Hindlimb muscle (tissue), 1 donor: ENCODE measurements around the gene LGALS3BP. TPM values are rescaled to one million over a fixed set of nuclear protein-coding genes. Genes with fewer than 3 reads are reported as not detected.
"Not testable (repeated sequence)": the region's sequence is repeated elsewhere in the genome, so short reads cannot be mapped to it uniquely, and the experiment has no call there.

Source experiments
- DNase-seq: peaks from one replicate; pipeline ENCODE4 v3.0.0-alpha.2; 2013
- polyA plus RNA-seq: library from polyadenylated mRNA; unstranded; fragments of 120-200 nt; gene quantifications from one replicate; pipeline ENCODE4 v1.2.1, GENCODE V29; 2013; ENCODE audit not compliant: insufficient read length

LGALS3BP gene
- polyA plus RNA-seq, 1 donor: 67.9 TPM

DNA sequence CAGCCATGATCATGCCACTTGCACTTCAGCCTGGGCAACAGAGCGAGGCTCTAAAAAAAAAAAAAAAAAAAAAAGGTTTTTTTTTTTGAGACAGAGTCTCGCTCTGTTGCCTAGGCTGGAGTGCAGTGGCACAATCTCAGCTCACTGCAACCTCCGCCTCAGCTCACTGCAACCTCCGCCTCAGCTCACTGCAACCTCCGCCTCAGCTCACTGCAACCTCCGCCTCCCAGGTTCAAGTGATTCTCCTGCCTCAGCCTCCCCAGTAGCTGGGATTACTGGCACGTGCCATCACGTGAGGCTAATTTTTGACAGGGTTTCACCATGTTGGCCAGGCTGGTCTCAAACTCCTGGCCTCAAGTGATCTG, 16.8 kb downstream of the LGALS3BP start:
- not testable (repeated sequence) for DNase-seq

DNA sequence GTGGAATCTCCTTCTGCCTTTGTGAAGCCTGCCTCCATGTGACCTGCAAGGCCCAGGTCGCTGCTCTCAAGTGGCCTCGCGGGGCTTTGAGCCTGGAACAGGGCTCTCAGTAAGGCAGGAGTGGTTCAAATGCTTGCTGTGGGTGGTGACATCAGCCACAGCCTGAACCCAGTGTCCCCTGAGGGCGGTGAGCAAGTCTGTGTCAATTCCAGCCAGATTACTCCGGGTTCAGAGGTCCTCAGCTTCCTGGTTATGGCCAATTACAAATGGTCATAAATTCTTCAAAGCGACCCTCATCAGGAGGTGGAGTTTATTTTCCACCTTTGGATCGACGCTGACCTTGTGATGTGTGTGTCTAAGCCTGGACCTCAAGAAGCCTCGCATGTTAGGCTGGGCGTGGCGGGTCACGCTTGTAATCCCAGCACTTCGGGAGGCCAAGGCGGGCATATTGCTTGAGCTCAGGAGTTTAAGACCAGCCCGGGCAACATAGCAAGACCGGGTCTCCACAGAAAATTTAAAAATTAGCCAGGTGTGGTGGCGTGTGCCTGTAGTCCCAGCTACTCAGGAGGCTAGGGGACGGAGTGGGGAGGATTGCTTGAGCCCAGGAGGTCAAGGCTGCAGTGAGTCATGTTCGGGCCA, 17.3 kb downstream of the LGALS3BP start:
- no peak for DNase-seq

DNA sequence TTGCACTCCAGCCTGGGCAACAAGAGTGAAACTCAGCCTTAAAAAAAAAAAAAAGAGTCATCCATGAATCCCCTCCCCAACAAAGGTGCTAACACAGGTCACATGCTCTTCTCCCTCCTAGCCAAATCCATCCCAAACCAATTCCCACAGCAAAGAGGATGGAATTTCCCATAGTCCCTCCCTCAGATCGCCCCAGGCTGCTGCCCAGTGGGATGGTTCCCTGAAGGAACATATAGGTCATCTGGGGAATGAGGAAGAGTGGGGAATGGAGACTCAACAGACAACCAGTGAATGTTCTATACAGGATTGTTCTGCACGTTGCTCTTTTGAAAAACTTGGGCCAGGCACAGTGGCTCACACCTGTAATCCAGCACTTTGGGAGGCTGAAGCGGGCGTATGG, 18.2 kb downstream of the LGALS3BP start:
- no peak for DNase-seq

DNA sequence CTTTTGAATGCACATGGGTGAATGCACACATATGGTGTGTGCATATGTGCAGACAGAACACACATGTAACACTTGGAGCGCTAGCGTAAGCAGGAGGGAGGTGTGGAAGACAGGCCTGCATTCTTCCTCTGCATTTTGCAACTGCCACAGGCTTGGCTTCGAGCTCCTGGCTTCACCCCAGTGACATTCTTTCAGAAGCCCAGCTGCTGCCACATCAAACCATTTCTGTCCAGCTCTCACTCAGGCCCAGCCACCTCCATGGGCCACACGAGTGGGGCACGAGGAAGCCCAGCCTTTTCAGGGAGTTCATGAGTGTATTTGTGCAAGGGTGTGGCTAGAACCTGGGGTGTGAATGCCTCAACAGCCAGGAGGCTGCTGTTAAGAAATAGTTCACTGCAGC, 18.8 kb downstream of the LGALS3BP start:
- DNase-seq: no peak

DNA sequence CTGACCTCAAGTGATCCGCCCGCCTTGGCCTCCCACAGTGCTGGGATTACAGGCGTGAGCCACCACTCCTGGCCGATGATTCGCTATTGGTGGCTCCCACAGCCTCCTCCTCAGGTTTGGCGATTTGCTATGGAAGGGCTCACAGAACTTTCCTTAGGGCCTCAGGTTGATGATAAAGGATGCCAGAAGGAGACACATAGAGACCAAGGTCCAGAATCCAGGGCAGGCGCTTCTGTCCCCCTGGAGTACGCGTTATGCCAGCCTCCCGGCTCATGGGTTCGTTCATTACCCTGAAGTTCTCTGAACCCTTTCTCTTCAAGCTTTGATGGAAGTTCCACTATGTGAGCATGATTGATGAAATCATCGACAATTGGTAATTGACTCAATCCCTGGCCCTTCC, 19.9 kb downstream of the LGALS3BP start:
- DNase-seq: no peak

DNA sequence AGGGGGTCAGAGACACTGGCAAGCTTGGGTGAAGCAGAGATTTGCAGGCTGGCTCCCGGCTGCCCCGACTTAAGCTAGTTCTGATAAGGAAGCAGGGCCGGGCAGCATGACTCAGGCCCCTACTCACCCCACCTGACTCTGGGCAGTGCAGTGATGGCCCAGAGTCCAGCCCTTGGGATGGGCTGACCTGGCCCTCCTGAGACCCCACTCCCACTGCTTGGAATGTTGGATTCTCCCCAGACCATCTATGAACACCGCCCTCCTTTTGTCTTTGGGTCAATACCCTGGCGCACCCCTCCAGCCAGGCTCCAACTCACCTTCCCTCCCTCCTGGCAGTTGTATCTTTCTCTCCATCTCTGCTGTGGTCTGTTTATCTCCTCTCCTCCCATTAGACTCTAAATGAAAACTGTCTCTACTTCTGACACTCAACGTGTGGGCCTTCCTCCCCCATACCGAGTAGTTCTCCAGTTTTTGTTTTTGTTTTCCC, 21.0 kb downstream of the LGALS3BP start:
- no peak for DNase-seq

DNA sequence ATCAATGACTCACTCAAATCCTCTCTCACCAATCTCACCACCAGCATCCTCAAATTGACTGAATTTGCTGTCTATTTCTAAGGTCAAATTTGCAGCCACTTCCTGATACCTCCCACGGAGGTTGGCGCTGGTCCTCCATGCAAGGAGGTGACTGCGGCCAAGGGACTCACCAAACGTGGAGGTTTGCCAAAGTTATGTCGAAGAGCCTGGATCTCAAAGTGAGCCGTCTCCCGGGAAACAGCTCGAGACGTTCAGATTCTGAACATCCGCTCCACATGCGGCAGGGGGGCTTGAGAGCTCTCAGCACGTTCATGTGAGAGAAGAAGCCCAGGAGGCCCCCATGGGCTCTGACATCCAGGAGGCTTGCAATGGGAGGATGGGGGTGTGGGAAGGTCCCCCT, 22.6 kb downstream of the LGALS3BP start:
- DNase-seq: no peak

DNA sequence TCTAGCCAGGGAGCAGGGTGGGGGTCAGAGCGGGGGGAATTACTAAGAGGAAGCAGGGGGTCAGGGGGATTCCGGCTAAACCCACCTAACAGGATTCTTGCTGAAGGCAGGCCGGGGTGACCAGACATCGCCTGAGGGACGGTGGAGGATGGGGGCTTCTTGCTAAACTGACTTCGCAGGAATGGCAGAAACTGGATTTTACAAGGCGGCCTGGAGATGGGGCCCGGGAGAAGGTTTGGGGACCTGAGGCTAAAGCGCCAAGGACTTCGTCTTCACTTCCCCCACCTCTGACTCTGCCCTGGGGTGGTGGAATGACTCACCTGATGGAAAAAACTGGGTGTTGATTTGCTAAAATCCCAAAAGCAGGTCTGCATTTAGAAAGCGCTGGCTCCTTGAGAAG, 23.5 kb downstream of the LGALS3BP start:
- DNase-seq: no peak

DNA sequence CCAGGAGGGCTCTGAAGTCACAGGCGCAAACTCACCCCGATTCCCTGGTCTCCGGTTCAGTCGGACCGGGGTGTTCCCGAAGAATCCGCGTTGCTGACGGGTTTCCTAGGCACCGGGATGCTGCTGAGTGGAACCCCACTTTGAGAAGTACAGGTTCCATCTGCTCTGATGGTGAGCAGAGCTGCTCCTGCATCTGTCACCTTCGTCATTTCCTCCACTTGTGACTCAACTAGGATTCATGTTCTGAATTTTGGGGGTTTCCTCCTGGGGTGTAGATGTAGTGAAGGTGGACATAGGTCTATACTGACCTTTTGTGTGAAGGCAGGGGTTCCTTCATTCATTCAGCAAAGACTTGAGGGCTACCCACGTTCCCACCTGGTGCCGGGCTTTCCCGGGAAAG, 25.0 kb downstream of the LGALS3BP start:
- DNase-seq: no peak

DNA sequence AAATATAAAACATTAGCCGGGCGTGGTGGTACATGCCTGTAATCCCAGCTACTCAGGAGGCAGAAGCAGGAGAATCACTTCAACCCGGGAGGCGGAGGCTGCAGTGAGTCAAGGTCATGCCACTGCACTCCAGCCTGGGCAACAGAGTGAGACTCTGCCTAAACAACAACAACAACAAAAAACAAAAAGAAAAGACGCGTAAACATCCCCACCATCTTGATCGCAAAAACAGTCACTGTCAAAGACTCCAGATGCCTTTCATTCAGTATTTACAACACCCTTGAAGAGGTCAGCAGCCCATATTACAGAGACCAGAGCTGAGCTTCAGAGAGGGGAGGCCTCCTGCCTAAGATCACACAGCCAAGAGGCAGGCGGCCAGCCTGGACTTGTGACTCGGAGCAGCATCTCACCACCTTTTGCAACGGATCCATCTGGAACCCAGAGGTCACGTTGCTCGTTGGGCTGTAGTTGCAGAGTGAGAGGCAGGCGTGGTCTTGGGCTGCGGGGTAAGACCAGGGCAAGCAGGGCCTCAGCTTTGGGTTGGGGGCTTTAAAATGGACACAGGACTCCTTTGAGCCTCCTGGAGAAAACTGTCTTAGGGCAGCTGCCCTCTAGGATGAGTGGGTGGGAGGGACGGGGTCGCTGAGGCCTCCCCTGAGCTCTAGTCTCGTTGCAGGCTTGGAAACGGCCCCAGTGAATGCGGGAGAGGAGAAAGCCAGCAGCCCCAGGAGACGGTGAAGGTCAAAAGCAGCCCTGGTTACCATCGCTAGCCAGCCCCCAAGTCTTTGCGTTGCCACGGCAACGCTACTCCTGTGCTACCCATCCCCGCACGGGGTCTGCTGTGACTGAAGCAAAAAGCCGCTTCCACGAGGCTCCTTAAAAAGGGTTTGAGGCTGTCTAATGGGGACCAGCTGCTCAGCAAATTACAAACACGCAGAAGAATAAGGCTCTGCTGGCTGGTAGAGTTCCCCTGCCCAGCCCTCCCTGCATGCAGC, 26.1 kb downstream of the LGALS3BP start:
- DNase-seq: peak; percentile 43

DNA sequence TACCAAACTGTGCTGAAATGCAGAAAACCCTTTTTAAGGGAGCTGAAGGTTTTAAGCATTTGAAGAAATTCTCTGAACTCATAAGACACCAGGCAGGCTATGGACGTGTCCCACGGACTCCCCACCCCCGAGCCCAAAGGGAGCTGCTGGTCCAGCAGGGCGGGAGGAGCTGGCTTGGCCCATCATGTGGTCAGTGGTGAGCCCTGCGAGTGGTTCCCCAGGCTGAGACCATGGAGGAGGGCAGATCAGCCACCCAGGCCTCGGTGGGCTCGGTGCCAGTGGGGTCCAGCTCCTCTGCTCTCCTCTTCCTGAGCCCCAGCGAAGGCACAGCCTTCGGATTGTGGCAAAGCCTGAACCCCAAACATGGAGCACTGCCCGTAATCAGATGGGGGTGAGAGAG, 27.0 kb downstream of the LGALS3BP start:
- no peak for DNase-seq

DNA sequence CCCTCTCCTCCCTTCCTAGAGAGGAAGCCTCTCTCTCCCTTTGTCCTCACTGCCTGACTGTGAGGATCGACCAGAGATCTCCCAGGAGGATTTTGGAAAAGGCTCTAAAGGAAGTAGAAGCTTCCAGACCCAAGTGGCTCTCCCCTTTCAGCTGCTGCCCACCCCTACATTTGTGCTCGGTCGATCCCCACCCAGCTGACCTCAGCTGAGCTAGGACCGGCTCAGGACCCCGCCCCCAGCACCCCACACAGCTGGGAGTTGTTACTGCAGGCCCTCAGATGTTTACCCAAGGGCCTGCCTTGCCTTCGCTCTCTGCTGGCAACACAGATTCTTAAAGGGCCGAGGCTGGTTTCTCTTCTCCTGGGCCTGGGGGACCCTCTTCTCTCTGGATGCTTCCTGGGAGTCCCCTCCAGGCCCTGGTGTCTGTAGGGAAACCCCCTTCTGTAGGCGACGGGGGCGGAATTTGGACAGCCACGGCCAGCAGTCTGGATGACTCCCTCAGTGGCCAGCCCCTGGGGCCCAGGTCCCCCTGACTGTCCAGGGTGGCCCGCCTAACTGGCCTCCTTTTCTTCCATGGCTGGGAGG, 27.7 kb downstream of the LGALS3BP start:
- no peak for DNase-seq

DNA sequence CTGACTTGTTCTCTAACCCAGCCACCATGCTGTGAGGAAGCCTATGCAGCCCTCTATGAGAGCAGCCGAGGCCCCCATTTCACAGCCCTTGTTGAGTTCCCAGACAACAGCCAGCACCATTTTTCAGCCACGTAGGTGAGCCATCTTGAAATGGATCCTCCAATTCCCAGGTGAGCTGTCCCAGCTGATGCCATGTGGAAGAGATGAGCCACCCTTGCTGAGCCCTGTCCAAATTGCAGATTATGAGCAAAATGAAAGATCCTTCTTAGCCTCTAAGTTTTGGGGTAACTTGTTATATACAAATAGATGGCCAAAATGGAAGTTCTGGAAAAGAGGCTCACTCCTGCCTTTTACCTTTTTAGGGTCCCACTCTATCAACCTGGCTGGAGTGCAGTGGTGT, 28.9 kb downstream of the LGALS3BP start:
- DNase-seq: no peak

DNA sequence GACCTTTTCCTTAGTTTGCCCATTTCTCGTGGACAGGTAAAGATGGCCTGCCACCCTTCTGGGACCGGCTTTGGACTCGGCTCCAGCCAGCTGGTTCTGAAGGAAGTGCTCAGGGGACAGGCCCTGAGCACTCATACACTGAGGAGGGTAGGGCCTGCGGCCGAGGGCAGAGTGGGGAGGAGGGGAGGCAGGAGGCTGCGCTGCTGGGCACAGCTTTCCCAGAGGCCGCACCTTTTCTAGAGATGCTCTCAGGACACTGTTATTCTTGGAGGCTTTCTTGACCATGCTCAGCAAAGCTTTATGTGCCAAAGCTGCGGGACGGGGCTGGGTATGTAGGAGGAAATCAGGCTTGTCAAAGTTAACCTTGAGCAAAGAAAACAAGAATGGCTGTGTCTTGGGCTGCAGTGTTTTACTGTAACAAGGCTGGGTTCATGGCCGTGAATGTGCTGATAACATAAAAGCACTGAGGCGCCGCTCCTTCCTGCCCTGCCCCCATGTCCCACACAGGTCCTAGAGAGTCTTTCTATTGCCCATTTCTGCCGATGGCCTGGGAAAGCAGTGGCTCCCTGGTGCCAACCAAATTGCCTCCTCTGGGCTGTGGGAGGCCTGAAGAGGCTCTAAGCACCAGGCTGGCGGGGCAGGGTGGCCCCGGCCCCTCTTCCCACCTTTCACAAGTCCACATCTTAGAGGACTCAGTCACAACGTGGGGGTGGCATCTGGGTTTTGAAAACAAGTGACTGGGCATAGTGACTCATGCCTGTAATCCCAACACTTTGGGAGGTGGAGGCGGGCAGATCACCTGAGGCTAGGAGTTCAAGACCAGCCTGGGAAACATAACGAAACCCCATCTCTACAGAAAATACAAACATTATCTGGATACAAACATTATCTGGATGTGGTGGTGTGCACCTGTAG, 32.2 kb downstream of the LGALS3BP start:
- DNase-seq: no peak

DNA sequence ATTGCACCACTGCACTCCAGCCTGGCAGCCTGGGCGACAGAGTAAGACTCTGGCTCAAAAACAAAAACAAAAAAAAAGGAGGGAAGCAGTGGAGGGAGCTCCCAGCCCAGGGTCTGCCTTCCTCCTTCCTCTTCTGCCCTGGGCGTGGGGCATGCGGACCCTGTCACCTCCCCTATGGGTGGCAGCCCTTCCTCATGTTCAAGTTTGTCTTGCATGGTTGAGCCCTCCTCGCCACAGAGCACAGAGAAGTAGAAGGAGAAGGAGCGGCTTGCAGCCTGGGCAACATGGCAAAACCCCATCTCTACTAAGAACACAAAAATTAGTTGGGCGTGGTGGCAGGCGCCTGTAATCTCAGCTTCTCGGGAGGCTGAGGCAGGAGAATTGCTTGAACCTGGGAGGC, 33.1 kb downstream of the LGALS3BP start:
- DNase-seq: no peak

DNA sequence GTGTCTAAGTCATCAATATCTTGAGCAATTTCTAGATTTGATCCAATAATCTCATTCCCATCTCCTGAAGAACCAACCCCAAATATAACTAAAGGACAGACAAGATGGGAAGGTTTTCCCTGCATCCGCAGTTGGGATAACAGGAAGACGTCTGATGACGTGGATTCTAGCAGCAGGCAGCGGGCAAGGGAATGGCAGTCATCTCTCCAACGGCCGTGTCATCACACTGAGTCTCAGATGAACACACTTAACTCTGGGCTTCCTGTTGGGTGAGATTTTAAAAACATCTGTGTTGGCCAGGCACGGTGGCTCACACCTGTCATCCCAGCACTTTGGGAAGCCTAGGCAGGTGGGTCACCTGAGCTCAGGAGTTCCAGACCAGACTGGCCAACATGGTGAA, 33.6 kb downstream of the LGALS3BP start:
- DNase-seq: no peak

DNA sequence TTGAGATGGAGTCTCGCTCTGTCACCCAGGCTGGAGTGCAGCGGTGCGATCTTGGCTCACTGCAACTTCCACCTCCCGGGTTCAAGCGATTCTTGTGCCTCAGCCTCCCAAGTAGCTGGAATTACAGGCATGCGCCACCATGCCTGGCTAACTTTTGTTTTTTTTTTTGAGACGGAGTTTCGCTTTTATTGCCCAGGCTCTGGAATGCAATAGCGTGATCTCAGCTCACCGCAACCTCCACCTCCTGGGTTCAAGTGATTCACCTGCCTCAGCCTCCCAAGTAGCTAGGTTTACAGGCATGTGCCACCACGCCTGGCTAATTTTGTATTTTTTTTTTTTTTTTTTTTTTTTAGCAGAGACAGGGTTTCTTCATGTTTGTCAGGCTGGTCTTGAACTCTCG, 34.3 kb downstream of the LGALS3BP start:
- DNase-seq: not testable (repeated sequence)

DNA sequence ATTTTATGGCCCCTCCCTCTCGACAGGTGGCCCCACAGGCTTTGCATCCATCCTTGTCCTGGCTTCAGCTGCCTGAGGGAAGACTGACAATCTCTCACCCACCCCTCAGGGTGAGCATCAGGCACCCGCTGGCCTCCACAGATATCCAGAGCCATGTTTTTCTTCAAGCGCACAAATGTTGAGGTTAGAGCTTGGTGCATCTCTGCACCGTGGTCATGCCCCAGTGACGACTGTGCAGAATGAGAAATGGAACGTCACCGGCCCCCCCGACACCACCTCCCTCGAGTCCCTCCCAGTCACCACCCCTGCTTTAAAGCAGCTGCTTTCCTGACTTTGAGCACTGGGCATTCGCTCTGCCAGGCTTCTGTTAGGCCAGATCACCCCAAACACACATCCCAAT, 34.8 kb downstream of the LGALS3BP start:
- DNase-seq: no peak

DNA sequence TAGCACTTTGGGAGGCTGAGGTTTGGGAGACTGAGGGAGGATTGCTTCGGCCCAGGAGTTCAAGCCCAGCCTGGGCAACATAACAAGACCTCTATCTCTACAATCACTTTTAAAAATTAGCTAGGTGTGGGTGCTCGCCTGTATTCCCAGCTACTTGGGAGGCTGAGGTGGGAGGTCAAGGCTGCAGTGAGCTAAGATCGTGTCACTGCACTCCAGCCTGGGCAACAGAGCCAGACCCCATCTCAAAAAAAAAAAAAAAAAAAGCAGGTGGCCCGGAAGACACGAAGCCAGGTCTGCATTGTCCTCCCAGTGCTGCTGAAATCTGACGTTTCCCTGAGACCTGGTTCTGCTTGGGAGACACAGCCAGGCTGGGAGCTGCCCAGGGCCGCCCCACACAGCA, 35.7 kb downstream of the LGALS3BP start:
- no peak for DNase-seq

DNA sequence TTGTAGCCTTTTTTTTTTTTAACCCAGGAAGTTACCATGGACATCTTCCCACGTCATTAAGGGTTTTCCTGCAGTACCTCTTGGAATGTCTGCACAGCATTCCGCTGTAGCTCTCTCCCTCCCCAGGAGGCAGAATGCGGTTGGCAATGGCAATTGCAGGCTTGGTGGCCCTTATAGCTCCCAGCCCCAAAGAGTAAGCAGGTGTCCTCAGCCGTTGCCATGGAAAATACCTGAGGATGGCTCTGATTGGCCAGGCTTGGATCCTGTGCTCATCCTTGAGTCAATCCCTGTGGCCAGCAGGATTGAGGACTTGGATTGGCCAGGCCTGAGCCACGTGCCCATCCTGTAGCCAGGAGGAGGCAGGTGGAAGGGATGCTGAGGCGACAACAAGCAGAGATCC, 39.0 kb downstream of the LGALS3BP start:
- DNase-seq: no peak

DNA sequence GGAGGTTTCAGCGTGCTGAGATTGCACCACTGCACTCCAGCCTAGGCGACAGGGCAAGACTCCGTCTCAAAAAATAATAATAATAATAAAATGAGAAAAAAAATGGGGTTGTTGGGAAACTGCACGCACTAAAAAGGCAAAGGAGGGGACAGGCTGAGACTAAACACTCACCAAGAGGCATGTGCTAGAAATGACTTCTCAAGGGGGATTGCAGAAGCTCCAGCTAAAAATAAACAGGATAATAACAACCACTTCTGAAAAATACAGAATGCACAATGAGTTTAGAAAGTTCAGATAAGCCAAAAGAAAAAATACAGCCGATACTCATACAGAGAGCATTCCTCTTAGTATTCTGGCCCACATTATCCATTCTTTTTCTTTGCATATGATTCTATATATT, 39.5 kb downstream of the LGALS3BP start:
- DNase-seq: no peak

DNA sequence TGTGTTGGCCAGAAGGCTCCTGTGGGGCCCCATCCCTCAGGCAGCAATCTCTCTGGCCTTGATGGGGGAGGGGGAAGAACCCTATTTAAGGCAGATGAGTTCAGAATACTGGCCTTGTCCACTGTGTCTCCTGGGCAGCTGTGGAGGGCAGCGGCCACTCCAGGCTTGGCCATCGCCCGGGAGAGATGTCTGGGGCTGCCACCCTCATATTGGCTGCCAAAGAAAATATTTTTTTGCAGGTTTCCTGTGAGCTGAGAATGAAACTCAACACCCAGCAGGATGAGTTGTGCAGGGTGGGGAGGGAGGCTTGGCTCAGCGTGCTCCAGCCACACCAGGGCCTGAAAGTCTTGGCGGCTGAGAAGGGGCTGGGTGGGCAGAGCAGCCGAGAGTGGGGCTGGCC, 40.1 kb downstream of the LGALS3BP start:
- DNase-seq: no peak
